NCI-H2107 (cell line): Measurements from ENCODE around the gene COL5A1.

Source experiments
- DNase-seq: peaks from one replicate; lab custom pipeline; 2025; lab: John Stamatoyannopoulos, UW

Gene COL5A1

GRCh38 chr9:134892221-134892620 lies 250.6 kb downstream of the COL5A1 start:
- no peak for DNase-seq

- no peak for DNase-seq
Measured at GRCh38 chr9:134892820-134893420, 251.3 kb downstream of the COL5A1 start.
